ENCODE results near the gene CTDNEP1.

DNA sequence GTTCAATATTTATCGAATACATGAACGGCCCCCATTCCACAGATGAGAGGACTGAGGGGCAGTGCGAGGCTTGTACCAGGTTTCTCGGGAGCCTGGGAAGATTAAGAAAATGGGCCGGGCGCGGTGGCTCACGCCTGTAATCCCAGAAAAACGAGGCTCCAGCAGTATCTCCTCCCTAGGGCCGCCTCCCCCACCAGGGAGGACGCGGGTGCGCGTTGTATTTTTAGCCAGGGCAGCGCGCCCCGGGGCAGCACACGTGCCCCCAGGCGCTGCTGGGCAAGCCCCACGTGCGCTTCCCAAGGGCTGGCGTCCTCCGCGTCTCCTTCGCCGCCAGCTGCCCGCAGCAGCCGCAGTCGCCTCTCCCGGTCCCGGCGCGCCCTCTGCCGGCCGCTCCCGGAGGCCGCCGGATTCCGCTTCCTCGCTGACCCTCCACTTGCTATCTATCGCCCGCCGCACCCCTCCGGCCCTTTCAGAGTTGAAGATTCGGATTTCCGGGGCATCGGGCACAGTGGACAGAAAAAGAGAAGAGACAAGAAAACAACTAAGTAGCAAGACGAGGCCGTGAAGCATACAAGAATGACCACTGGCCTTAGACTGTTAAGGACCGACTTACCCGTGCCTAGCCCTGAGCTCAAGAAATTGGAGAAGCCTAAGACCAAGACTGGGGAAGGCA lies 44.8 kb upstream of the CTDNEP1 start:
- TF ChIP-seq, protein P1, sequence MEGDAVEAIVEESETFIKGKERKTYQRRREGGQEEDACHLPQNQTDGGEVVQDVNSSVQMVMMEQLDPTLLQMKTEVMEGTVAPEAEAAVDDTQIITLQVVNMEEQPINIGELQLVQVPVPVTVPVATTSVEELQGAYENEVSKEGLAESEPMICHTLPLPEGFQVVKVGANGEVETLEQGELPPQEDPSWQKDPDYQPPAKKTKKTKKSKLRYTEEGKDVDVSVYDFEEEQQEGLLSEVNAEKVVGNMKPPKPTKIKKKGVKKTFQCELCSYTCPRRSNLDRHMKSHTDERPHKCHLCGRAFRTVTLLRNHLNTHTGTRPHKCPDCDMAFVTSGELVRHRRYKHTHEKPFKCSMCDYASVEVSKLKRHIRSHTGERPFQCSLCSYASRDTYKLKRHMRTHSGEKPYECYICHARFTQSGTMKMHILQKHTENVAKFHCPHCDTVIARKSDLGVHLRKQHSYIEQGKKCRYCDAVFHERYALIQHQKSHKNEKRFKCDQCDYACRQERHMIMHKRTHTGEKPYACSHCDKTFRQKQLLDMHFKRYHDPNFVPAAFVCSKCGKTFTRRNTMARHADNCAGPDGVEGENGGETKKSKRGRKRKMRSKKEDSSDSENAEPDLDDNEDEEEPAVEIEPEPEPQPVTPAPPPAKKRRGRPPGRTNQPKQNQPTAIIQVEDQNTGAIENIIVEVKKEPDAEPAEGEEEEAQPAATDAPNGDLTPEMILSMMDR (IDR thresholded peaks at IDR 0.05; ENCODE audit: insufficient read depth, low read length, poor library complexity, severe bottlenecking), result peak; percentile 89
- no peak for TF ChIP-seq EZH2phosphoT487 (conservative IDR thresholded peaks at IDR 0.05; ENCODE audit: low read length)
